Germinal center (tissue), 1 donor: ENCODE data around the gene NECAB2.

ENCODE experiments used
- DNase-seq: peaks from one replicate; pipeline ENCODE4 v3.0.0; 2012; ENCODE audit warnings: mixed read lengths, low spot score

Gene NECAB2

DNA sequence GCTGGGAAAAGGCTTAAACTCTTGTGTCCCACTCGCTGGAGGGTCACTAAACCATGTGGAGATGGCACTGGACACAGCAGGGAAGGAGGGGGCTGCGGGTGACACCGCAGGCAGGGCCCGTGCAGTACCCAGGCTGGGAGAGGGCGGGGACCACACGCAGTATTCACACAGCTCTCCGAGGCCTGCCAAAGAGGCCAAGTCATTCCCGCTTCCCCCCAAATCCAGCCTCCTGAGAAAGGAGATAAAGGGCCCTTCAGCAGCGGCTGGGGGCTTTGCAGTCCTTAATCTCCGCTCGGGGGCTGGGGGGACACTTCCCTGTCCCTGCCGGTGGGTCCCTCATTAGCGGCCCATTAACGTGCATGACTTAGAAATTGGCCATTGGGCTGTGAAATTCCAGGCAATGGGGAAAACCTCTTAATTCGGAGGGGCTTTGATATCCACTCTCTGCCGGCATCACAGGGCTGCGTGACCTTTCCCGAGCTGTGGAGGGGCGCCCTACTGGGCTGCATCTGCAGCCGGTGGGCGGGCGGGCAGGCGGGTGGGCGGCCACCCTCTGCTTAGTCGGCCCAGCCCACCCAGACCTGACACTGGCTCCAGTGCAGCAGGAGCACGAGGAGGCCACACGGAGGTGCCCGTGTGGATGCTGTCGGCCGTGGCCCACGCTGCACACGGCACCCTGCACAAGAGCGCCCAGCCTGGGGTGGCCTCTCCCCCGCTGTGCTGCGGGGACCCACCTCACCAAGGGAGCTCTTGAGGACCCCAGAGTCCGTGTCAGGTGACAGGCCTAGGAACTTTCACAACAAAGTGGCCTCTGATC is 77.2 kb downstream of the NECAB2 start:
- DNase-seq = no peak

DNA sequence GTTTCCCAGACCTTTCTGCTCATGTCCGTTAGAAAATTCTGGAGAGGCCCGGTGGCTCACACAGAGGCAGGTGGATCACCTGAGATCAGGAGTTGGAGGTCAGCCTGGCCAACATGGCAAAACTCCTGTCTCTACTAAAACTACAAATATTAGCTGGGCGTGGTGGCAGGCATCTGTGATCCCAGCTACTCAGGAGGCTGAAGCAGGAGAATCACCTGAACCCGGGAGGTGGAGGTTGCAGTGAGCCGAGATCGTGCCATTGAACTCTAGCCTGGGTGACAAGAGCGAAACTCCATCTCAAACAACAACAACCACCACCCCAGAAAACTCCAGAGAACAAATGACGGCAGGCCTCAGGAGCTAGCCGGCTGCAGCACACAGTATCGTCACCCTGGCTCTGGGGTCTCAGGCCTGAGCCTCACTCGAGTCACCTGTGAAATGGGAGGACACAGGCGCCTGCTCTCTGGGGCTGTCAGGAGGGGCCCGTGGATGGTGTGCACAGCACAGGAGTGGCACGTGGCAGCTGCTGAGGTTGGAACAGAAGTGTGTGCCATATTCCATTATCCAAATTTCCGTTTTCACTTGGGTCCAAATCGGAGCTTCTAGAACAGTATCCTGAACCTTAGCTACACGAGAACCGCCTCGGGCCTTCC is 77.9 kb downstream of the NECAB2 start:
- no peak for DNase-seq

DNA sequence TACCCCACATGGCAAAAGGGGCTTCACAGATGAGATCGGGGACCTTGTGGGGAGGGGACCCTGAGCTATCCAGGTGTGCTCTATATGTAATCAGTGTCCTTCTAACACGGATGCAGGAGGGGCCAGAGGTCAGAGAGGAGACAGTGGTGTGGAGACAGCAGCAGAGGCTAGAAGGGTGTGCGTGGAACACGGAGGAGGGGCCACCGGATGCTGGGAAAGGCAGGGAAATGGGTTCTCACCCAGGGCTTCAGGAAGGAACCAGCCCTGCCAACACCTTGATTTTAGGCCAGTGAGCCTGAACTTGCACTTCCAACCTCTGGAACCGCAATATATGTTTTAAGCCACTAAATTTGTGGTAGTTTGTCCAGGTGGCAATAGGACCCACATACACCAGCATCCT is 79.2 kb downstream of the NECAB2 start:
- DNase-seq = no peak

GRCh38 chr16:84047626-84048025 is 79.6 kb downstream of the NECAB2 start:
- DNase-seq = no peak

DNA sequence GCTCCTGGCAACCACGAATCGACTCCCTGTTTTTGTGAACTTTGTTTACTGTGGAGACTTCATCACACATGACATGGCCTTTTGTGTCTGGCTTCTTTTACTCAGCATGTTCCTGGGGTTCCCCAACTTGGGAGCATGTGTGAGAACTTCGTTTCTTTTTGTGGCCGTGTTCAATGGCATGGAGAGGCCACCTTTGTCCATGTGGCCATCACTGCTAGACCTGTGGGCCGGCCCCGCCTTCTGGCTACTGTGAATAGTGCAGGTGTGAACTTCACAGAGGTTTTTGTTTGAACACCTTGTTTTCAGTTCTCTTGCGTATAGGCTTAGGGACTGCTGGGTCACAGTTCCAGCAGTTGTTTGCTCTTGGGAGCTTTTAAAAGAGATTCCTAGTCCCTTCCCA is 80.2 kb downstream of the NECAB2 start:
- DNase-seq = no peak

DNA sequence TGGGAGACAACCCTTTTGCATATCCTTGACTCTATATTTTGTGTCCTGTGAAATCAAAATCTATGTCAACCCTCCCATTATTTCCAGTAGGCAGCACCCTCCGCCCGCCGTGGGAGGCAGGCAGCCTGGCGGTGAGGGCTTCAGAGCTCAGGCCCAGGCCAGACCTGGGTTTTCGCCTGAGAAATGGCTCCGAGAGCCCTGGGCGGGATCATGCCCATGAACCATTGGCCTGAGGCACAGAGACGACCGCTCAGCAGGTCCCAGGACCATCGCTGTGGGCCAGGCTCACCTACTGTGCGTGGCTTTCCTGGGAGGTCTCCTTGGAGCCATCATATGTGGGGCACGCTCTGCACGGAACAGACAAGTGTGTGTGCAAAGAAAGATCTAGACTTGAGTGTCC is 80.8 kb downstream of the NECAB2 start:
- DNase-seq = no peak

DNA sequence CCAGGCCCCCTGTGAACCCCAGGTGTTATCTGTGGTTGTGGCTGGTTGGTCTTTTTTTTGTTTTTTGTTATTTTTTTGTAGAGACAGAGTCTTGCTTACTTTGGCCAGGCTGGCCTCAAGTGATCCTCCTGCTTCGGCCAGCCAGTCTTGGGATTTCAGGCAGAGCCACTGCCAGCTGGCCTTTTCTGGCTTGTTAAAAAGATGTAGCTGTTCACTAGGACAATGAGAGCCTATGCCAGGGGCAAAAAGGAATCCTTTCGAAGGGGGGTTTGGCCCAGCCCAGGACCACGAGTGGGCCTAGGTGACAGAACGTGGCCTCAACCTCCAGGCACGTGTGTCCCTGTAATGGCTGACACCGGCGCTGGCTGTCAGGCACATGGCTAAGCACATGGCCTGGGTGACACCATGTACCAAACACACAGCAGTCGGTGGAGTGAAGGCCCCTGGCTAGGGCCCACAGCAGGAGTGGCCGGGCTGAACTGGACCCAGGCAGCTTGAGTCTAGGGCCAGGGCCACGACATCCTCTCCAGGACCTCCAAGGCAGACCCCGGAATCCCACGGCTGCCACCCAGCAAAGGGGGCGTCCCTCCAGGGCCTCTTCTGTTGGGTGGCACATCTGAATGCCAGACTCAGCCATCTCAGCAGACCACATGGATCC is 81.5 kb downstream of the NECAB2 start:
- no peak for DNase-seq

DNA sequence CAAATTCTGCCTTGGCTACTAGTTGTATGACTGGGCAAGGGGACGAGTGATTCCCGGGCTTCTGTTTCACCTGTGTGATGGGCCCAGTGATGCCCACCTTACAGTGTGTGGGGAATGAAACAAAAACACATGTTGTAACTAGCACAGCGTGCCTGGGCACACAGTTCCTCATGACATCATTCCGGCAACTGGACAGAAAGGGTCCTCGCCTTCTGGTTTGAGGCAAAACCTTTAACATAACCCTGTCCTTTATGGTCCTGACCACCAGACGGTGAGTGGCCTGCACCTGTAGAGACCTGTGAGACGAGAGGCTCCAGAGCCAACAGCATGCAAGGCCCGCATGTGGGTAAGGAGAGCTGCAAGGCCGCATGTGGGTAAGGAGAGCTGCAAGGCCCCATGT is 82.3 kb downstream of the NECAB2 start:
- no peak for DNase-seq

DNA sequence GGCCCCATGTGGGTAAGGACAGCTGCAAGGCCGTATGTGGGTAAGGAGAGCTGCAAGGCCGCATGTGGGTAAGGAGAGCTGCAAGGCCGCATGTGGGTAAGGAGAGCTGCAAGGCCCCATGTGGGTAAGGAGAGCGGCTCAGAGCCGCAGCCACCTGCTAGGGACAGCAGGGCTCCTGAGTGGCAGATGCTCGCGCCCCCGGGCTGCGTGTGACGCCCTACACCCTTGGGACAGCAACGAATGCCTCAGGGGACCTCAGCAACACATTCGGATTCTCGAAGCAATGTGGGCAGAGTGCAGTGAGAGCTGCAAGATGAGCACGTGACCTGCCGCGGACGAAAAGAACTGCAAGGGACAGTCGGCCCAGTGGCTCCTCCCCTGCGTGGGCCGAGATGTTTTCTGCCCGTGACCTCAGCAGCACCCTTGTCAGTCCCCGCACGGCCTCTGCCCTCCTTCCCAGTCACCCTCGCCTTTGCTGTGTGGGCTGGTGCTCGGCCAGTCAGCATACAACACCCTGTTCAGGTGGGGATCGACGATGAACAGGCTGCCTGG is 84.1 kb downstream of the NECAB2 start:
- DNase-seq = no peak
